Measurements from ENCODE around the gene DYRK3. TPM values are rescaled to one million over a fixed set of nuclear protein-coding genes. Genes with fewer than 3 reads are reported as not detected.

The DYRK3 gene
- total and polyA plus RNA-seq, 9 of the 15 experiments (the other 6 are each of a cell fraction or from before 2014, with no cell fraction given) = 4.5 to 33.7 (median 25.7) TPM

DNA sequence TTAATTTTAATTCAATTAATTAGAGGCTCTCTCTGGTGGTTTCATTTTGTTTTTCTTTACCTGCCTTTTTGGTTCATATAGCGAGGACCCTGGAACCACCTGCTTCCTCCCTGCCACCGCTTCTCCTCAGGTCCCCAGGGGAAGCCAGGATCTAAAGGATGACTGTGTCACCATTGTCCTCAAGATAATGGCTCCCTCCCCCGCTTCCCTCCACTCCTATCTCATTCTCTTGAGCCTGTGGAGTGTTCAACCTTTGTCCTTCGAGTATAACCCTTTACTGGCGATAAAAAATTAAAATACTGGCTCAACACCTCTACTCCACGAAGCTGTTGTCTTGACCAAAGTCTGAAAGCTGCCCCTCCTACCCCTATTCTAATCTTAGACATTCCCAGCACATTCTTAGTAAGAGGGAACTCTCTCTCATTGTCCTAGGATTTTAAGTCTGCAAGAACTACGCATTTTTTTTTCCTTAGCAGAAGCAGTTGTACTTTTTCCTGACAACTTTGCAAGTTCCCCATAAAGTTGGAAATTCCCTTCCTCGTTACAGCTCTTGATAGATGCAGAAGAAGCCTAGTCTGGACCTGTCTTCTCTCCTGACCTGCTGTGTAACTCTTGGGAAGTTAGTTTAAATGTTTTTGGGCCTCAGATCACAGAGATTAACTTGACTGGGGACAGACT lies 36.8 kb downstream of the DYRK3 start (continued):
- 0 out of 2 replicates have a peak, but pooled peaks have one; percentile 11 for TF ChIP-seq REST (IDR thresholded peaks at IDR 0.05; ENCODE audit: borderline replicate concordance)
- TF ChIP-seq REST (CRISPR knock-in tag; IDR thresholded peaks at IDR 0.05; ENCODE audit: low read depth) = no peak
- no peak for TF ChIP-seq MXD1 (CRISPR knock-in tag; IDR thresholded peaks at IDR 0.05; ENCODE audit: borderline replicate concordance, poor library complexity, severe bottlenecking)
- TF ChIP-seq MEF2A (IDR thresholded peaks at IDR 0.05; ENCODE audit: control insufficient read depth, low read depth, low read length) = no peak
- TF ChIP-seq ZKSCAN1 (IDR thresholded peaks at IDR 0.05; ENCODE audit: low read depth, low read length) = 0 out of 2 replicates have a peak, but pooled peaks have one; percentile 25
- TF ChIP-seq TGIF2 (CRISPR knock-in tag; IDR thresholded peaks at IDR 0.05) = no peak
- TF ChIP-seq SRF (CRISPR knock-in tag; IDR thresholded peaks at IDR 0.05) = no peak
- peak; percentile 65 for TF ChIP-seq ESRRA (IDR thresholded peaks at IDR 0.05; ENCODE audit: borderline replicate concordance, low read depth)
- peak; percentile 76; the same call in 1 of the 2 replicates for TF ChIP-seq ZNF589 (CRISPR knock-in tag; IDR thresholded peaks at IDR 0.05; ENCODE audit: low read depth)
- TF ChIP-seq, protein P1, sequence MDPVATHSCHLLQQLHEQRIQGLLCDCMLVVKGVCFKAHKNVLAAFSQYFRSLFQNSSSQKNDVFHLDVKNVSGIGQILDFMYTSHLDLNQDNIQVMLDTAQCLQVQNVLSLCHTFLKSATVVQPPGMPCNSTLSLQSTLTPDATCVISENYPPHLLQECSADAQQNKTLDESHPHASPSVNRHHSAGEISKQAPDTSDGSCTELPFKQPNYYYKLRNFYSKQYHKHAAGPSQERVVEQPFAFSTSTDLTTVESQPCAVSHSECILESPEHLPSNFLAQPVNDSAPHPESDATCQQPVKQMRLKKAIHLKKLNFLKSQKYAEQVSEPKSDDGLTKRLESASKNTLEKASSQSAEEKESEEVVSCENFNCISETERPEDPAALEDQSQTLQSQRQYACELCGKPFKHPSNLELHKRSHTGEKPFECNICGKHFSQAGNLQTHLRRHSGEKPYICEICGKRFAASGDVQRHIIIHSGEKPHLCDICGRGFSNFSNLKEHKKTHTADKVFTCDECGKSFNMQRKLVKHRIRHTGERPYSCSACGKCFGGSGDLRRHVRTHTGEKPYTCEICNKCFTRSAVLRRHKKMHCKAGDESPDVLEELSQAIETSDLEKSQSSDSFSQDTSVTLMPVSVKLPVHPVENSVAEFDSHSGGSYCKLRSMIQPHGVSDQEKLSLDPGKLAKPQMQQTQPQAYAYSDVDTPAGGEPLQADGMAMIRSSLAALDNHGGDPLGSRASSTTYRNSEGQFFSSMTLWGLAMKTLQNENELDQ (CRISPR knock-in tag; IDR thresholded peaks at IDR 0.05; ENCODE audit: borderline replicate concordance) = no peak
- TF ChIP-seq, protein P2, sequence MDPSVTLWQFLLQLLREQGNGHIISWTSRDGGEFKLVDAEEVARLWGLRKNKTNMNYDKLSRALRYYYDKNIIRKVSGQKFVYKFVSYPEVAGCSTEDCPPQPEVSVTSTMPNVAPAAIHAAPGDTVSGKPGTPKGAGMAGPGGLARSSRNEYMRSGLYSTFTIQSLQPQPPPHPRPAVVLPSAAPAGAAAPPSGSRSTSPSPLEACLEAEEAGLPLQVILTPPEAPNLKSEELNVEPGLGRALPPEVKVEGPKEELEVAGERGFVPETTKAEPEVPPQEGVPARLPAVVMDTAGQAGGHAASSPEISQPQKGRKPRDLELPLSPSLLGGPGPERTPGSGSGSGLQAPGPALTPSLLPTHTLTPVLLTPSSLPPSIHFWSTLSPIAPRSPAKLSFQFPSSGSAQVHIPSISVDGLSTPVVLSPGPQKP (CRISPR knock-in tag; IDR thresholded peaks at IDR 0.05) = no peak
- TF ChIP-seq KDM4B (IDR thresholded peaks at IDR 0.05; ENCODE audit: borderline replicate concordance in 2 of 2, low read depth in 1 of 2) = no peak
